Activated CD8-positive, alpha-beta T cell treated with anti-CD3 and anti-CD28 coated beads for 36 hours (primary cell): ENCODE measurements around the gene OPCML. TPM values are rescaled to one million over a fixed set of nuclear protein-coding genes. Genes with fewer than 3 reads are reported as not detected.

ENCODE experiments used
- ATAC-seq: fragments of 200-7000 bp; cut with Tn5 transposase; one replicate; pipeline ENCODE4 v1.10.0; 2021; ENCODE audit warnings: mild to moderate bottlenecking, moderate library complexity
- CTCF ChIA-PET: fragments of 350-600 bp; sonication (Branson Sonifier 250); formaldehyde crosslinking; loops from one replicate; lab custom pipeline; 2021; ENCODE audit warnings: antibody characterized with exemption; lab: Charles Lee
- POLR2A ChIA-PET: fragments of 350-600 bp; sonication (Branson Sonifier 250); formaldehyde crosslinking; loops from one replicate; lab custom pipeline; 2021; ENCODE audit warnings: antibody characterized with exemption; lab: Charles Lee
- DNase-seq: peaks from one replicate; pipeline ENCODE4 v3.0.0-alpha.2; 2020
- H3K27ac Mint-ChIP-seq: one replicate; pipeline ENCODE4 v1.8.0; 2021; ENCODE audit warnings: mild to moderate bottlenecking, mixed read lengths
- H3K27me3 Mint-ChIP-seq: one replicate; pipeline ENCODE4 v1.8.0; 2021; ENCODE audit warnings: mixed read lengths
- H3K36me3 Mint-ChIP-seq: one replicate; pipeline ENCODE4 v1.8.0; 2021; ENCODE audit warnings: low read depth, mixed read lengths
- H3K4me1 Mint-ChIP-seq: one replicate; pipeline ENCODE4 v1.8.0; 2021; ENCODE audit warnings: low read depth, mixed read lengths
- H3K4me3 Mint-ChIP-seq: one replicate; pipeline ENCODE4 v1.8.0; 2021; ENCODE audit warnings: mild to moderate bottlenecking, moderate library complexity, mixed read lengths
- H3K9me3 Mint-ChIP-seq: one replicate; pipeline ENCODE4 v1.8.0; 2021; ENCODE audit warnings: mixed read lengths
- CTCF ChIP-seq: fragments of 200-600 bp; IDR thresholded peaks from one replicate; pipeline ENCODE4 v1.8.0; 2022; ENCODE audit warnings: antibody characterized with exemption, mild to moderate bottlenecking
- intact Hi-C: fragments of 100-400 bp; cut with micrococcal nuclease; formaldehyde crosslinking; loops from one replicate; pipeline ENCODE4 v1.10.0; 2022
- total RNA-seq, 2 experiments: library from RNA; stranded (reverse); gene quantifications; one replicate each; pipeline ENCODE4 v1.2.3, GENCODE V29; 2021

OPCML gene
- total RNA-seq, 2 experiments from 2014 or later: not detected

- ChIA-PET POLR2A (no interaction called here), CTCF (no interaction called here)
- H3K27ac Mint-ChIP-seq: no peak overlapping the region
Observed at GRCh38 chr11:132455044-132455443, 1077.3 kb downstream of the OPCML start.

GRCh38 chr11:132453406-132453805, 1078.9 kb downstream of the OPCML start:
- Mint-ChIP-seq H3K9me3 (no peaks in the 10 kb centered on the region), H3K27me3 (peaks cover 3% of the 10 kb centered on the region), H3K4me3 (no peak overlapping the region), H3K27ac (no peak overlapping the region), H3K4me1 (no peaks in the 10 kb centered on the region), H3K36me3 (no peaks in the 10 kb centered on the region)
- ATAC-seq: no peak
- intact Hi-C loops: no loop called here
- TF ChIP-seq CTCF: no peak
- POLR2A ChIA-PET: no interaction called here
- DNase-seq: no peak
- CTCF ChIA-PET: no interaction called here

More at GRCh38 chr11:132455044-132455443, 1077.3 kb downstream of the OPCML start:
- no peaks in the 10 kb centered on the region for H3K36me3 Mint-ChIP-seq
- H3K27me3 Mint-ChIP-seq: peaks cover 3% of the 10 kb centered on the region
- H3K9me3 Mint-ChIP-seq: no peaks in the 10 kb centered on the region
- TF ChIP-seq CTCF: no peak
- DNase-seq: no peak
- H3K4me1 Mint-ChIP-seq: no peaks in the 10 kb centered on the region
- no peak overlapping the region for H3K4me3 Mint-ChIP-seq
- no peak for ATAC-seq
- intact Hi-C loops: no loop called here

GRCh38 chr11:132452616-132453015, 1079.7 kb downstream of the OPCML start:
- CTCF ChIA-PET: no interaction called here

GRCh38 chr11:132451942-132452601, 1080.2 kb downstream of the OPCML start:
- CTCF ChIA-PET: no interaction called here
- ATAC-seq: no peak
- POLR2A ChIA-PET: no interaction called here
- H3K27ac Mint-ChIP-seq: no peak overlapping the region
- no peaks in the 10 kb centered on the region for H3K9me3 Mint-ChIP-seq
- DNase-seq: no peak
- H3K27me3 Mint-ChIP-seq: peaks cover 3% of the 10 kb centered on the region
- H3K4me3 Mint-ChIP-seq: no peak overlapping the region
- H3K4me1 Mint-ChIP-seq: no peaks in the 10 kb centered on the region
- intact Hi-C loops: no loop called here
- no peaks in the 10 kb centered on the region for H3K36me3 Mint-ChIP-seq
- TF ChIP-seq CTCF: no peak

More at GRCh38 chr11:132452616-132453015, 1079.7 kb downstream of the OPCML start:
- ATAC-seq (no peak), DNase-seq (no peak)
- Mint-ChIP-seq H3K36me3 (no peaks in the 10 kb centered on the region), H3K27me3 (peaks cover 3% of the 10 kb centered on the region), H3K4me1 (no peaks in the 10 kb centered on the region), H3K27ac (no peak overlapping the region), H3K4me3 (no peak overlapping the region), H3K9me3 (no peaks in the 10 kb centered on the region)
- POLR2A ChIA-PET: no interaction called here
- TF ChIP-seq CTCF: no peak
- intact Hi-C loops: no loop called here

GRCh38 chr11:132450631-132451030, 1081.7 kb downstream of the OPCML start:
- ChIA-PET POLR2A (no interaction called here), CTCF (no interaction called here)
- no peak overlapping the region for H3K27ac Mint-ChIP-seq
- intact Hi-C loops: no loop called here
- no peak overlapping the region for H3K4me3 Mint-ChIP-seq
- DNase-seq (no peak), ATAC-seq (no peak)
- H3K4me1 Mint-ChIP-seq: no peaks in the 10 kb centered on the region
- no peaks in the 10 kb centered on the region for H3K9me3 Mint-ChIP-seq
- H3K36me3 Mint-ChIP-seq: no peaks in the 10 kb centered on the region
- no peak for TF ChIP-seq CTCF
- H3K27me3 Mint-ChIP-seq: peaks cover under 1% of the 10 kb centered on the region
